ENCODE data around the gene ITGB2. TPM values are rescaled to one million over a fixed set of nuclear protein-coding genes. Genes with fewer than 3 reads are reported as not detected.

The ITGB2 gene
- total RNA-seq, 1 experiment from 2014 or later = 1.5 TPM

- Histone ChIP-seq H3K27me3 (ENCODE audit: insufficient read depth, low read length) (0 out of 2 replicates have a peak, but pooled peaks cover 1% of the 10 kb centered on the region), H3K9me3 (ENCODE audit: control insufficient read depth in 1 of 2, insufficient read depth in 1 of 2, low read depth in 1 of 2, low read length in 2 of 2) (no peaks in the 10 kb centered on the region), H3K36me3 (ENCODE audit: control insufficient read depth in 1 of 2, insufficient read depth in 2 of 2, low read length in 2 of 2) (no peaks in the 10 kb centered on the region), H3K79me2 (ENCODE audit: insufficient read depth, low read length) (no peaks in the 10 kb centered on the region), H3K9ac (ENCODE audit: low read length) (no peak overlapping the region), H4K20me1 (ENCODE audit: insufficient read depth) (no peaks in the 10 kb centered on the region), H3K4me2 (ENCODE audit: low read length) (peak overlapping the region; percentile 43), H3K9me2 (ENCODE audit: insufficient read depth) (no peaks in the 10 kb centered on the region), H3K27ac (ENCODE audit: low read depth, low read length) (no peak overlapping the region), H3K4me3 (replicated peaks in 1 of 2; ENCODE audit: low read depth in 1 of 2, low read length in 2 of 2) (no peak overlapping the region), H3K4me1 (ENCODE audit: control insufficient read depth in 1 of 2, insufficient read depth in 2 of 2, low read length in 2 of 2) (peaks cover 10 to 38% of the 10 kb centered on the region in 2 experiments; a peak in 3 of 4 replicates), H2AFZ (ENCODE audit: low read depth, low read length, poor library complexity, severe bottlenecking) (peak overlapping the region; percentile 45)
- ChIA-PET RAD21 (ENCODE audit: low non-redundant PET in 1 of 2, low total read pairs in 2 of 2, uncharacterized antibody in 2 of 2, unreplicated experiment in 2 of 2) (no interaction called here), POLR2A (no interaction called here), CTCF (no interaction called here)
- DNase-seq (ENCODE audit: low read depth, low spot score) = no peak
- intact Hi-C loops (cut with micrococcal nuclease) = no loop called here
- TF ChIP-seq SP1 (IDR thresholded peaks at IDR 0.05; ENCODE audit: low read depth) = no peak
- no peak for TF ChIP-seq POLR2AphosphoS5 (IDR thresholded peaks at IDR 0.05; ENCODE audit: low read depth, low read length)
- TF ChIP-seq FOSL1 (IDR thresholded peaks at IDR 0.05; ENCODE audit: low read depth) = no peak
- TF ChIP-seq ZBTB33 (IDR thresholded peaks at IDR 0.05; ENCODE audit: extremely low read depth, insufficient replicate concordance, low read length) = no peak
- TF ChIP-seq REST (IDR thresholded peaks at IDR 0.05; ENCODE audit: low read depth) = no peak
- TF ChIP-seq CEBPB (IDR thresholded peaks at IDR 0.05; ENCODE audit: low read depth) = no peak
- no peak for TF ChIP-seq ZNF274 (IDR thresholded peaks at IDR 0.05; ENCODE audit: low read depth, low read length)
- TF ChIP-seq, protein P1, sequence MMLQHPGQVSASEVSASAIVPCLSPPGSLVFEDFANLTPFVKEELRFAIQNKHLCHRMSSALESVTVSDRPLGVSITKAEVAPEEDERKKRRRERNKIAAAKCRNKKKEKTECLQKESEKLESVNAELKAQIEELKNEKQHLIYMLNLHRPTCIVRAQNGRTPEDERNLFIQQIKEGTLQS (IDR thresholded peaks at IDR 0.05) = no peak
- TF ChIP-seq EGR1 (IDR thresholded peaks at IDR 0.05; ENCODE audit: low read depth) = no peak
- TF ChIP-seq EZH2 (IDR thresholded peaks at IDR 0.05) = no peak
- TF ChIP-seq SRF (IDR thresholded peaks at IDR 0.05; ENCODE audit: low read depth) = no peak
- TF ChIP-seq TCF7L2 (IDR thresholded peaks at IDR 0.05; ENCODE audit: borderline replicate concordance, extremely low read depth, insufficient read depth, insufficient read length) = no peak
- TF ChIP-seq CTCF (IDR thresholded peaks at IDR 0.05 in 2 of 3, conservative IDR thresholded peaks at IDR 0.05 in 1 of 3; ENCODE audit: borderline replicate concordance in 1 of 3, insufficient read depth in 1 of 3, low read depth in 2 of 3, low read length in 2 of 3) = no peak
- no peak for TF ChIP-seq JUND (IDR thresholded peaks at IDR 0.05)
- ATAC-seq = no peak
- no TSS peak for BruUV-seq (replicated peaks)
Observed at GRCh38 chr21:44914176-44914874, 6.4 kb downstream of the ITGB2 start.
